KMS-11 (cell line): Measurements from ENCODE around the gene MAP7.

Experiments used
- H2AFZ ChIP-seq: fragments of 200-600 bp; sonication (generic); 2 replicates; pipeline ENCODE4 v1.6.1; 2016; ENCODE audit warnings: antibody characterized with exemption, mixed run types, low read depth
- H3K27ac ChIP-seq: fragments of 200-600 bp; sonication (generic); 2 replicates; pipeline ENCODE4 v1.6.1; 2016; ENCODE audit warnings: mild to moderate bottlenecking, mixed run types
- H3K27me3 ChIP-seq: fragments of 200-600 bp; sonication (generic); 2 replicates; pipeline ENCODE4 v1.6.1; 2017; ENCODE audit warnings: mild to moderate bottlenecking, low read depth, mixed run types, moderate library complexity; ENCODE audit not compliant: insufficient read depth
- H3K36me3 ChIP-seq: fragments of 200-600 bp; sonication (generic); 2 replicates; pipeline ENCODE4 v1.6.1; 2017; ENCODE audit warnings: mild to moderate bottlenecking, mixed run types; ENCODE audit not compliant: insufficient read depth
- H3K4me1 ChIP-seq: fragments of 200-600 bp; sonication (generic); 2 replicates; pipeline ENCODE4 v1.6.1; 2016; ENCODE audit warnings: mild to moderate bottlenecking, low read depth, mixed run types; ENCODE audit not compliant: poor library complexity, severe bottlenecking
- H3K4me2 ChIP-seq: fragments of 200-600 bp; sonication (generic); 2 replicates; pipeline ENCODE4 v1.7.0; 2016; ENCODE audit warnings: mild to moderate bottlenecking, mixed run types
- H3K4me3 ChIP-seq: fragments of 200-600 bp; sonication (generic); IDR thresholded peaks from 2 replicates; pipeline ENCODE4 v1.6.1; 2017; ENCODE audit warnings: low read depth, low read length, mixed read lengths; ENCODE audit not compliant: insufficient read depth
- H3K79me2 ChIP-seq: fragments of 200-600 bp; sonication (generic); 2 replicates; pipeline ENCODE4 v1.6.1; 2016; ENCODE audit warnings: low read depth, mixed run types; ENCODE audit not compliant: insufficient read depth
- H3K9ac ChIP-seq: fragments of 200-600 bp; sonication (generic); 2 replicates; pipeline ENCODE4 v1.6.1; 2016; ENCODE audit warnings: mild to moderate bottlenecking, mixed run types
- H4K20me1 ChIP-seq: fragments of 200-600 bp; sonication (generic); 2 replicates; pipeline ENCODE4 v1.6.1; 2016; ENCODE audit warnings: mild to moderate bottlenecking, mixed run types; ENCODE audit not compliant: insufficient read depth
- TF ChIP-seq, protein P1 (sequence below): fragments of 200-600 bp; sonication (generic); conservative IDR thresholded peaks from 2 replicates; pipeline ENCODE4 v1.6.1; 2017; ENCODE audit warnings: low read depth, mild to moderate bottlenecking, antibody characterized with exemption, low read length, moderate library complexity, mixed read lengths

The MAP7 gene

DNA sequence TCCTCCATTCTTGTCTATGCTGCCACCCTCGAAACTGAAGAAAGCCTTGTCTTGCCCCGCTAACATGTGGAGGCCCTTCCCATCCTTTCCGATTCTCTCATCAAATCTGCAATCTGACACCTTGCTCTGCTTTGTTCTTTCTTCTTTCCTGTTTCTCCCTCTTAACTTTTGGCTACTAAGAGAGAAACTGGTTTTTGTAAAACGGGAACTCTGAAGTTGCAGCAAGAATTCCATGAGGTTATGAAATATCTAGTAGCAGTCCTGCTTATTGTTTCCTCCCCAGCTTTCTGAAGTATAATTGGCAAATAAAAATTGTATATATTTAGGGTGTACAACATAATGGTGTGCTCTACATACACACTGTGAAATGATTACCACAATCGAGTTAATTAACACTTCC lies 80.2 kb downstream of the MAP7 start:
- Histone ChIP-seq H3K27ac (no peak overlapping the region), H3K4me1 (peaks cover 12% of the 10 kb centered on the region), H2AFZ (no peak overlapping the region), H3K36me3 (no peaks in the 10 kb centered on the region), H3K4me2 (no peak overlapping the region), H4K20me1 (no peaks in the 10 kb centered on the region), H3K79me2 (no peaks in the 10 kb centered on the region), H3K27me3 (no peaks in the 10 kb centered on the region), H3K4me3 (no peak overlapping the region), H3K9ac (no peak overlapping the region)
- TF ChIP-seq, protein P1, sequence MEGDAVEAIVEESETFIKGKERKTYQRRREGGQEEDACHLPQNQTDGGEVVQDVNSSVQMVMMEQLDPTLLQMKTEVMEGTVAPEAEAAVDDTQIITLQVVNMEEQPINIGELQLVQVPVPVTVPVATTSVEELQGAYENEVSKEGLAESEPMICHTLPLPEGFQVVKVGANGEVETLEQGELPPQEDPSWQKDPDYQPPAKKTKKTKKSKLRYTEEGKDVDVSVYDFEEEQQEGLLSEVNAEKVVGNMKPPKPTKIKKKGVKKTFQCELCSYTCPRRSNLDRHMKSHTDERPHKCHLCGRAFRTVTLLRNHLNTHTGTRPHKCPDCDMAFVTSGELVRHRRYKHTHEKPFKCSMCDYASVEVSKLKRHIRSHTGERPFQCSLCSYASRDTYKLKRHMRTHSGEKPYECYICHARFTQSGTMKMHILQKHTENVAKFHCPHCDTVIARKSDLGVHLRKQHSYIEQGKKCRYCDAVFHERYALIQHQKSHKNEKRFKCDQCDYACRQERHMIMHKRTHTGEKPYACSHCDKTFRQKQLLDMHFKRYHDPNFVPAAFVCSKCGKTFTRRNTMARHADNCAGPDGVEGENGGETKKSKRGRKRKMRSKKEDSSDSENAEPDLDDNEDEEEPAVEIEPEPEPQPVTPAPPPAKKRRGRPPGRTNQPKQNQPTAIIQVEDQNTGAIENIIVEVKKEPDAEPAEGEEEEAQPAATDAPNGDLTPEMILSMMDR: no peak

DNA sequence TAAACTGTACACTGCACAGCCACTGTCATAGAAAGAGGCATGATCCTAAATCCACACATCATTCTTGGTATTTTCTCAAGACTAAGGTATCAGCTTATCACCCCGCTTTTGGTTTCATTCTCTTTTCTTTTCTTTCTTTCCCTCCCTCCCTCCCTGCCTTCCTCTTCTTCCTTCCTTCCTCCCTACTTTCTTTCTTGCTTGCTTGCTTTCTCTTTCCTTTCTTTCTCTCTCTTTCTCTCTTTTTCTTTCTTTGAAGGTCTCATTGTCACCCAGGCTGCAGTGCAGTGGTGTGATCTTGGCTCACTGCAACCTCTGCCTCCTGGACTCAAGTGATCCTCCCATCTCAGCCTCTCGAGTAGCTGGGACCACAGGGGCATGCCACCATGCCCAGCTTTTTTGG lies 81.1 kb downstream of the MAP7 start:
- TF ChIP-seq, protein P1: no peak
- H3K9ac ChIP-seq: no peak overlapping the region
- H3K27ac ChIP-seq: no peak overlapping the region

DNA sequence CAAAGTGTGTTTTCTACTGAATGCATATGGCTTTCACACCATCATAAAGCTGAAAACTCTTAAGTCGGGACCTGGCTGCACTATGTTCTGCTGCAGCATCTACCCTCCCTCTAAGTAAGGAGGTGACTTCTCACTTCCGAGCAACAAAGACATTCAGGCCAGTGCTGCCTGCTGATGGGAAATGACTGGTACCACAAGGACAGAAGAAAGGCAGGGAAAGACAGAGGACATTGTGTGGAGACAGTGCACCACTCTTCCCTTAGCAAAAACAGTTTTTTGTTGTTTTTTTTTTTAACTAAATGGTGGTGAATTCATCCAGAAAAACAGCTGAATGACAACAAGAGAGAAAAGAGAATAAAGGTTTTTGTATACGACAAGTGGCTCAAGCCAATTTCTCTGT lies 81.5 kb downstream of the MAP7 start:
- no peak overlapping the region for H3K4me2 ChIP-seq
- no peak overlapping the region for H3K27ac ChIP-seq
- H3K4me1 ChIP-seq: peaks cover 23% of the 10 kb centered on the region
- no peaks in the 10 kb centered on the region for H3K36me3 ChIP-seq
- no peak overlapping the region for H3K9ac ChIP-seq
- no peak overlapping the region for H3K4me3 ChIP-seq
- no peaks in the 10 kb centered on the region for H3K27me3 ChIP-seq
- H4K20me1 ChIP-seq: no peaks in the 10 kb centered on the region
- H2AFZ ChIP-seq: no peak overlapping the region
- TF ChIP-seq, protein P1: no peak
- H3K79me2 ChIP-seq: no peaks in the 10 kb centered on the region

More for the DNA sequence above, 81.1 kb downstream of the MAP7 start:
- Histone ChIP-seq H4K20me1 (no peaks in the 10 kb centered on the region), H3K4me1 (peaks cover 20% of the 10 kb centered on the region), H2AFZ (no peak overlapping the region), H3K79me2 (no peaks in the 10 kb centered on the region), H3K27me3 (no peaks in the 10 kb centered on the region), H3K4me2 (no peak overlapping the region), H3K36me3 (no peaks in the 10 kb centered on the region), H3K4me3 (no peak overlapping the region)

DNA sequence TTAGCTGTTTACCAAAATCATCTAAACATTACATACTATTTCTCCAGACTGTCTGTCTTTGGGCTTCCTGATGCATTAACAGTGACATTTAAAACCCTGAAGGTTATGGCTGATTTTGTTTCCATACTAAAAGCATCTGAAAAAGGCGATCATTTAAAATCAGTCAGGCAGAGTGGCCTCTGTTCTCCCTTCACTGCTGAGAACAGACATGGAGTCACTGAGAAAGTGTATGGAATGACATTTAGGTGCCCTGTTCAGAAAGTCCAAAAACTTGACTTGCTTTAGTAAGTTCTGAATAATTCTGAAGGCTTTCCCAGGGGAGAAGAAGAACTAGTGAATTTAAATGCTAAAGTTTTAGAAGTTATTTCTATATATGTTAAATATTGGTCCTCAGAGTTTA lies 83.0 kb downstream of the MAP7 start:
- Histone ChIP-seq H3K4me1 (peaks cover 35% of the 10 kb centered on the region), H3K4me3 (no peak overlapping the region), H4K20me1 (no peaks in the 10 kb centered on the region), H3K36me3 (no peaks in the 10 kb centered on the region), H3K27ac (no peak overlapping the region), H2AFZ (no peak overlapping the region), H3K79me2 (no peaks in the 10 kb centered on the region), H3K4me2 (no peak overlapping the region), H3K9ac (no peak overlapping the region), H3K27me3 (no peaks in the 10 kb centered on the region)
- TF ChIP-seq, protein P1: no peak
